CD4-positive, CD25-positive, alpha-beta regulatory T cell (primary cell): ENCODE data around the gene ZSWIM1. TPM values are rescaled to one million over a fixed set of nuclear protein-coding genes. Genes with fewer than 3 reads are reported as not detected.
A peak's percentile ranks its signal among the peaks of the same experiment; 100 is the strongest.

ENCODE experiments used
- ATAC-seq, 2 donors: fragments of 150-1000 bp; cut with Tn5 transposase; one replicate each; pipeline ENCODE4 v1.10.0; 2021; ENCODE audit warnings: low read depth in 2 of 2, moderate number of reproducible peaks in 2 of 2, moderate library complexity in 1 of 2
- DNase-seq, 3 donors: peaks; one replicate each; pipeline versions ENCODE4 v3.0.0 to v3.0.0-alpha.2; 2012 to 2022; ENCODE audit warnings: mixed read lengths in 1 of 3
- H3K27ac ChIP-seq: one replicate; pipeline ENCODE4 v1.7.0; 2013; ENCODE audit warnings: mild to moderate bottlenecking, low read length; ENCODE audit not compliant: insufficient read depth, poor library complexity, severe bottlenecking
- H3K27me3 ChIP-seq: one replicate; pipeline ENCODE4 v1.7.0; 2013; ENCODE audit warnings: low read length; ENCODE audit not compliant: control insufficient read depth, insufficient read depth
- H3K36me3 ChIP-seq: one replicate; pipeline ENCODE4 v1.7.0; 2013; ENCODE audit warnings: mild to moderate bottlenecking, low read length, moderate library complexity; ENCODE audit not compliant: control insufficient read depth, insufficient read depth
- H3K4me1 ChIP-seq: 2 replicates; pipeline ENCODE4 v1.7.0; 2013; ENCODE audit warnings: mild to moderate bottlenecking, low read length; ENCODE audit not compliant: insufficient read depth, control insufficient read depth, poor library complexity, severe bottlenecking
- H3K4me3 ChIP-seq: one replicate; pipeline ENCODE4 v1.7.0; 2013; ENCODE audit warnings: low read depth, mild to moderate bottlenecking, low read length, moderate library complexity
- H3K9me3 ChIP-seq, 2 experiments: 1 replicate in 1 of 2; 2 replicates in 1 of 2; pipeline ENCODE4 v1.7.0; 2013; ENCODE audit warnings: low read length in 2 of 2, mild to moderate bottlenecking in 1 of 2, moderate library complexity in 1 of 2; ENCODE audit not compliant: control insufficient read depth in 2 of 2
- H3K27ac Mint-ChIP-seq, 3 donors: one replicate each; pipeline ENCODE4 v1.8.0; 2020 to 2022; ENCODE audit warnings: mild to moderate bottlenecking in 3 of 3, mixed read lengths in 3 of 3, moderate library complexity in 2 of 3
- H3K27me3 Mint-ChIP-seq: one replicate; pipeline ENCODE4 v1.8.0; 2022; ENCODE audit warnings: mild to moderate bottlenecking, mixed read lengths
- H3K36me3 Mint-ChIP-seq: one replicate; pipeline ENCODE4 v1.8.0; 2020; ENCODE audit warnings: mixed read lengths
- H3K4me1 Mint-ChIP-seq, 4 donors: one replicate each; pipeline ENCODE4 v1.8.0; 2020 to 2022; ENCODE audit warnings: mixed read lengths in 4 of 4, mild to moderate bottlenecking in 1 of 4
- H3K4me3 Mint-ChIP-seq, 4 donors: one replicate each; pipeline ENCODE4 v1.8.0; 2020 to 2022; ENCODE audit warnings: mild to moderate bottlenecking in 4 of 4, mixed read lengths in 4 of 4, moderate library complexity in 3 of 4
- H3K9me3 Mint-ChIP-seq, 7 donors: one replicate each; pipeline ENCODE4 v1.8.0; 2020 to 2022; ENCODE audit warnings: mixed read lengths in 7 of 7, mild to moderate bottlenecking in 3 of 7, moderate library complexity in 2 of 7
- polyA plus RNA-seq, 4 donors: library from polyadenylated mRNA; unstranded; fragments of 300-500 nt; fragmentation: Illumina TruSeq; gene quantifications; one replicate each; pipeline ENCODE4 v1.2.3, GENCODE V29; 2021
- total RNA-seq: library from RNA; stranded (reverse); gene quantifications from one replicate; pipeline ENCODE4 v1.2.3, GENCODE V29; 2022

The ZSWIM1 gene
- total and polyA plus RNA-seq, 5 donors from 2014 or later = 1.3 to 7.7 (median 3.9) TPM

- no peak for DNase-seq
- Mint-ChIP-seq H3K4me3 (no peak overlapping the region), H3K27me3 (no peaks in the 10 kb centered on the region), H3K4me1 (peaks cover 17 to 24% (median 22%) of the 10 kb centered on the region in 4 donors), H3K9me3 (no peaks in the 10 kb centered on the region), H3K36me3 (peaks cover 8% of the 10 kb centered on the region), H3K27ac (no peak overlapping the region)
- Histone ChIP-seq H3K4me1 (peaks cover 13% of the 10 kb centered on the region), H3K27ac (no peak overlapping the region), H3K36me3 (peaks cover 21% of the 10 kb centered on the region), H3K9me3 (no peaks in the 10 kb centered on the region), H3K27me3 (no peaks in the 10 kb centered on the region), H3K4me3 (no peak overlapping the region)
- ATAC-seq = no peak
Observed at GRCh38 chr20:45878076-45878761, 2.8 kb upstream of the ZSWIM1 start.

- H3K27ac ChIP-seq = no peak overlapping the region
- no peaks in the 10 kb centered on the region for H3K9me3 ChIP-seq
- DNase-seq (no peak), ATAC-seq (no peak)
- peaks cover 35% of the 10 kb centered on the region for H3K4me1 ChIP-seq
- Mint-ChIP-seq H3K4me1 (peaks cover 22 to 49% (median 28%) of the 10 kb centered on the region in 4 donors), H3K36me3 (peaks cover 15% of the 10 kb centered on the region), H3K27ac (no peak overlapping the region), H3K9me3 (no peaks in the 10 kb centered on the region), H3K4me3 (peak overlapping the region; percentile 77 to 87 (median 85)), H3K27me3 (no peaks in the 10 kb centered on the region)
- H3K27me3 ChIP-seq = no peaks in the 10 kb centered on the region
- H3K36me3 ChIP-seq = peaks cover 22% of the 10 kb centered on the region
- peak overlapping the region; percentile 34 for H3K4me3 ChIP-seq
Observed at GRCh38 chr20:45882469-45883099, 1.6 kb downstream of the ZSWIM1 start.

GRCh38 chr20:45883100-45883469 lies 2.1 kb downstream of the ZSWIM1 start:
- Mint-ChIP-seq H3K9me3 (no peaks in the 10 kb centered on the region), H3K27me3 (no peaks in the 10 kb centered on the region), H3K36me3 (peaks cover 18% of the 10 kb centered on the region), H3K4me3 (peak overlapping the region; percentile 51 to 87 (median 59)), H3K4me1 (peaks cover 22 to 51% (median 29%) of the 10 kb centered on the region in 4 donors), H3K27ac (peak overlapping the region in 1 of 3 donors; percentile 32)
- DNase-seq (no peak), ATAC-seq (no peak)
- H3K27me3 ChIP-seq = no peaks in the 10 kb centered on the region
- peaks cover 35% of the 10 kb centered on the region for H3K4me1 ChIP-seq
- H3K36me3 ChIP-seq = peaks cover 17% of the 10 kb centered on the region
- no peak overlapping the region for H3K27ac ChIP-seq
- H3K4me3 ChIP-seq = no peak overlapping the region
- H3K9me3 ChIP-seq = no peaks in the 10 kb centered on the region

- H3K36me3 ChIP-seq = peaks cover 16% of the 10 kb centered on the region
- peaks cover 18% of the 10 kb centered on the region for H3K36me3 Mint-ChIP-seq
- peaks cover 19 to 65% (median 26%) of the 10 kb centered on the region in 4 donors for H3K4me1 Mint-ChIP-seq
- no peak for DNase-seq
- H3K9me3 ChIP-seq = no peaks in the 10 kb centered on the region
- H3K4me3 Mint-ChIP-seq = peak overlapping the region in 1 of 4 donors; percentile 61
- H3K4me3 ChIP-seq = no peak overlapping the region
- H3K27ac Mint-ChIP-seq = peak overlapping the region in 1 of 3 donors; percentile 77
- H3K27me3 Mint-ChIP-seq = no peaks in the 10 kb centered on the region
- no peaks in the 10 kb centered on the region for H3K9me3 Mint-ChIP-seq
- no peak overlapping the region for H3K27ac ChIP-seq
- H3K4me1 ChIP-seq = peaks cover 46% of the 10 kb centered on the region
- no peak for ATAC-seq
- no peaks in the 10 kb centered on the region for H3K27me3 ChIP-seq
Observed at GRCh38 chr20:45886590-45887345, 5.7 kb downstream of the ZSWIM1 start.

GRCh38 chr20:45887346-45887715 lies 6.3 kb downstream of the ZSWIM1 start, which contains the start of gene SPATA25:
SPATA25 (minus strand) TSS chr20:45887622; CDS start chr20:45887590, 32 bp downstream.
- Histone ChIP-seq H3K9me3 (no peaks in the 10 kb centered on the region), H3K4me3 (no peak within 1 kb of the TSS), H3K4me1 (peaks cover 46% of the 10 kb centered on the region), H3K27ac (no peak within 1 kb of the TSS), H3K36me3 (peaks cover 16% of the 10 kb centered on the region), H3K27me3 (no peaks in the 10 kb centered on the region)
- DNase-seq = no peak
- ATAC-seq = no peak
- Mint-ChIP-seq H3K9me3 (no peaks in the 10 kb centered on the region), H3K27me3 (no peaks in the 10 kb centered on the region), H3K4me1 (peaks cover 18 to 66% (median 24%) of the 10 kb centered on the region in 4 donors), H3K36me3 (peaks cover 18% of the 10 kb centered on the region), H3K27ac (peak within 1 kb of the TSS in 1 of 3 donors; percentile 92), H3K4me3 (peak within 1 kb of the TSS in 3 of 4 donors; percentile 3 to 61 (median 26))

- Mint-ChIP-seq H3K4me1 (peaks cover 19 to 66% (median 27%) of the 10 kb centered on the region in 4 donors), H3K36me3 (peaks cover 11% of the 10 kb centered on the region), H3K9me3 (no peaks in the 10 kb centered on the region), H3K27me3 (no peaks in the 10 kb centered on the region), H3K4me3 (peak overlapping the region in 2 of 4 donors; percentile 26 to 94), H3K27ac (no peak overlapping the region)
- H3K36me3 ChIP-seq = peaks cover 8% of the 10 kb centered on the region
- ATAC-seq = no peak
- no peak overlapping the region for H3K4me3 ChIP-seq
- peaks cover 52% of the 10 kb centered on the region for H3K4me1 ChIP-seq
- no peak overlapping the region for H3K27ac ChIP-seq
- H3K27me3 ChIP-seq = no peaks in the 10 kb centered on the region
- no peak for DNase-seq
- H3K9me3 ChIP-seq = no peaks in the 10 kb centered on the region
Observed at GRCh38 chr20:45888681-45889080, 7.7 kb downstream of the ZSWIM1 start.

- H3K4me1 Mint-ChIP-seq = peaks cover 15 to 63% (median 27%) of the 10 kb centered on the region in 4 donors
- Histone ChIP-seq H3K9me3 (no peaks in the 10 kb centered on the region), H3K4me1 (peaks cover 36% of the 10 kb centered on the region), H3K27ac (peak overlapping the region; percentile 67), H3K36me3 (peaks cover 11% of the 10 kb centered on the region), H3K4me3 (peak overlapping the region; percentile 50), H3K27me3 (no peaks in the 10 kb centered on the region)
- no peaks in the 10 kb centered on the region for H3K9me3 Mint-ChIP-seq
- DNase-seq = peak in 2 of 3 donors; percentile 52 to 66
- peak overlapping the region; percentile 93 to 94 (median 94) for H3K4me3 Mint-ChIP-seq
- peaks cover 14% of the 10 kb centered on the region for H3K36me3 Mint-ChIP-seq
- ATAC-seq = peak; percentile 37 to 38
- peak overlapping the region; percentile 89 to 97 (median 95) for H3K27ac Mint-ChIP-seq
- no peaks in the 10 kb centered on the region for H3K27me3 Mint-ChIP-seq
Observed at GRCh38 chr20:45890077-45890984, 9.3 kb downstream of the ZSWIM1 start.
